ENCODE results near the gene NEDD4. TPM values are rescaled to one million over a fixed set of nuclear protein-coding genes. Genes with fewer than 3 reads are reported as not detected.
"Not testable (repeated sequence)": the region's sequence is repeated elsewhere in the genome, so short reads cannot be mapped to it uniquely, and the experiment has no call there.

NEDD4 gene
- total RNA-seq, 1 donor from 2014 or later = 6.1 TPM

GRCh38 chr15:55786341-55786740, 207.1 kb downstream of the NEDD4 start:
- H3K36me3 ChIP-seq = no peaks in the 10 kb centered on the region
- TF ChIP-seq CTCF (IDR thresholded peaks at IDR 0.05) = no peak
- H3K27ac ChIP-seq = no peak overlapping the region
- no peak overlapping the region for H3K4me3 ChIP-seq
- intact Hi-C loops (cut with DNase I) = no loop called here
- no peaks in the 10 kb centered on the region for H3K9me3 ChIP-seq
- no peak for DNase-seq (ENCODE audit: low spot score in 2 of 2)
- H3K4me1 ChIP-seq = no peaks in the 10 kb centered on the region
- H3K27me3 ChIP-seq = no peaks in the 10 kb centered on the region

- intact Hi-C loops (cut with DNase I) = not testable (repeated sequence)
Measured at GRCh38 chr15:55785593-55785992, 207.8 kb downstream of the NEDD4 start.

GRCh38 chr15:55784286-55784685, 209.1 kb downstream of the NEDD4 start:
- no peaks in the 10 kb centered on the region for H3K36me3 ChIP-seq
- DNase-seq (ENCODE audit: low spot score in 2 of 2) = no peak
- H3K4me1 ChIP-seq = no peaks in the 10 kb centered on the region
- H3K9me3 ChIP-seq = no peaks in the 10 kb centered on the region
- H3K27me3 ChIP-seq = no peaks in the 10 kb centered on the region
- no peak overlapping the region for H3K4me3 ChIP-seq
- no peak overlapping the region for H3K27ac ChIP-seq
- intact Hi-C loops (cut with DNase I) = no loop called here
- TF ChIP-seq CTCF (IDR thresholded peaks at IDR 0.05) = no peak

More at GRCh38 chr15:55785593-55785992, 207.8 kb downstream of the NEDD4 start:
- not testable (repeated sequence) for H3K9me3 ChIP-seq; H3K4me1 ChIP-seq; DNase-seq (ENCODE audit: low spot score in 2 of 2); H3K27ac ChIP-seq; H3K36me3 ChIP-seq; H3K4me3 ChIP-seq; H3K27me3 ChIP-seq

- Histone ChIP-seq H3K9me3 (no peaks in the 10 kb centered on the region), H3K36me3 (no peaks in the 10 kb centered on the region), H3K4me3 (no peak overlapping the region), H3K27me3 (no peaks in the 10 kb centered on the region), H3K4me1 (no peaks in the 10 kb centered on the region), H3K27ac (no peak overlapping the region)
- intact Hi-C loops (cut with DNase I) = no loop called here
- no peak for DNase-seq (ENCODE audit: low spot score in 2 of 2)
- TF ChIP-seq CTCF (IDR thresholded peaks at IDR 0.05) = no peak
Measured at GRCh38 chr15:55782901-55783300, 210.5 kb downstream of the NEDD4 start.

GRCh38 chr15:55780292-55780691, 213.1 kb downstream of the NEDD4 start:
- no peak for TF ChIP-seq CTCF (IDR thresholded peaks at IDR 0.05)

GRCh38 chr15:55778932-55779331, 214.5 kb downstream of the NEDD4 start:
- H3K36me3 ChIP-seq = no peaks in the 10 kb centered on the region
- no peak overlapping the region for H3K4me3 ChIP-seq
- no peak for TF ChIP-seq CTCF (IDR thresholded peaks at IDR 0.05)
- no peaks in the 10 kb centered on the region for H3K9me3 ChIP-seq
- H3K27me3 ChIP-seq = no peaks in the 10 kb centered on the region
- intact Hi-C loops (cut with DNase I) = no loop called here
- H3K4me1 ChIP-seq = no peaks in the 10 kb centered on the region
- no peak for DNase-seq (ENCODE audit: low spot score in 2 of 2)
- H3K27ac ChIP-seq = no peak overlapping the region

More at GRCh38 chr15:55780292-55780691, 213.1 kb downstream of the NEDD4 start:
- Histone ChIP-seq H3K4me3 (no peak overlapping the region), H3K27me3 (no peaks in the 10 kb centered on the region), H3K36me3 (no peaks in the 10 kb centered on the region), H3K4me1 (no peaks in the 10 kb centered on the region), H3K9me3 (no peaks in the 10 kb centered on the region), H3K27ac (no peak overlapping the region)
- intact Hi-C loops (cut with DNase I) = no loop called here
- DNase-seq (ENCODE audit: low spot score in 2 of 2) = no peak

Data from ascending aorta (tissue), 2 donors.